HCT116 (cell line): ENCODE measurements around the gene CELF4. TPM values are rescaled to one million over a fixed set of nuclear protein-coding genes. Genes with fewer than 3 reads are reported as not detected.
A peak's percentile ranks its signal among the peaks of the same experiment; 100 is the strongest.

Source experiments
- ATAC-seq: fragments of 200-7000 bp; cut with Tn5 transposase; 2 replicates; pipeline ENCODE4 v1.9.1; 2020; ENCODE audit warnings: mild to moderate bottlenecking, moderate library complexity
- BruUV-seq: library from RNA; stranded (reverse); fragments of 400-500 nt; replicated peaks from 2 replicates; lab custom pipeline; 2021; lab: Mats Ljungman, UMichigan
- CTCF ChIA-PET: fragments of 300-600 bp; sonication (Branson Sonifier 250); formaldehyde crosslinking; loops from one replicate; lab custom pipeline; 2021; ENCODE audit warnings: antibody characterized with exemption; lab: Charles Lee
- POLR2A ChIA-PET: fragments of 300-600, 350-600 bp; sonication (Branson Sonifier 250); formaldehyde crosslinking; loops from one replicate; lab custom pipeline; 2021; ENCODE audit warnings: antibody characterized with exemption; lab: Charles Lee
- RAD21 ChIA-PET, 2 experiments: fragments of 300-600 bp; sonication (Branson Sonifier 250); formaldehyde crosslinking; loops; one replicate each; lab custom pipeline; 2023; ENCODE audit warnings: low total read pairs in 2 of 2; ENCODE audit not compliant: uncharacterized antibody in 2 of 2, unreplicated experiment in 2 of 2, low non-redundant PET in 1 of 2; lab: Charles Lee
- DNase-seq: peaks from one replicate; pipeline ENCODE4 v3.0.0-alpha.2; 2010; ENCODE audit warnings: low read depth, low spot score
- H2AFZ ChIP-seq: fragments of 200-600 bp; shearing (Covaris generic), sonication (generic); 2 replicates; pipeline ENCODE4 v1.6.1; 2017; ENCODE audit warnings: low read depth, mixed run types, mixed read lengths, antibody characterized with exemption, low read length; ENCODE audit not compliant: poor library complexity, severe bottlenecking
- H3K27ac ChIP-seq: 2 replicates; pipeline ENCODE4 v1.5.1; 2012; ENCODE audit warnings: low read depth, low read length
- H3K27me3 ChIP-seq: fragments of 200-600 bp; sonication (generic); 2 replicates; pipeline ENCODE4 v1.6.1; 2016; ENCODE audit warnings: mixed run types, low read length, mixed read lengths; ENCODE audit not compliant: insufficient read depth
- H3K36me3 ChIP-seq, 2 experiments: fragments of 200-500 bp in 1 of 2; fragments of 200-600 bp in 1 of 2; sonication (Bioruptor generic) in 1 of 2; sonication (generic) in 1 of 2; 2 replicates each; pipeline versions ENCODE4 v1.5.1 to v1.6.1; 2014 to 2016; ENCODE audit warnings: low read length in 2 of 2, inconsistent platforms in 1 of 2, mixed read lengths in 1 of 2, mixed run types in 1 of 2; ENCODE audit not compliant: insufficient read depth in 2 of 2, control insufficient read depth in 1 of 2
- H3K4me1 ChIP-seq, 2 experiments: fragments of 200-600 bp in 1 of 2; sonication (generic) in 1 of 2; 2 replicates each; pipeline versions ENCODE4 v1.5.1 to v1.6.1; 2012 to 2017; ENCODE audit warnings: low read length in 2 of 2, inconsistent platforms in 1 of 2, mild to moderate bottlenecking in 1 of 2, mixed read lengths in 1 of 2, mixed run types in 1 of 2, moderate library complexity in 1 of 2; ENCODE audit not compliant: insufficient read depth in 2 of 2, control insufficient read depth in 1 of 2
- H3K4me2 ChIP-seq: fragments of 200-600 bp; sonication (generic); 2 replicates; pipeline ENCODE4 v1.6.1; 2017; ENCODE audit warnings: mixed run types, low read length, mixed read lengths
- H3K4me3 ChIP-seq, 2 experiments: fragments of 200-600 bp in 1 of 2; sonication (generic) in 1 of 2; replicated peaks in 1 of 2; 2 replicates each; pipeline ENCODE4 v1.5.1; 2011 to 2016; ENCODE audit warnings: low read length in 2 of 2, control low read depth in 1 of 2, low read depth in 1 of 2, mild to moderate bottlenecking in 1 of 2, mixed read lengths in 1 of 2, mixed run types in 1 of 2
- H3K79me2 ChIP-seq: fragments of 200-600 bp; sonication (generic); 2 replicates; pipeline ENCODE4 v1.6.1; 2017; ENCODE audit warnings: mild to moderate bottlenecking, mixed run types, low read length, moderate library complexity, mixed read lengths; ENCODE audit not compliant: insufficient read depth
- H3K9ac ChIP-seq: fragments of 200-600 bp; sonication (generic); 2 replicates; pipeline ENCODE4 v1.6.1; 2016; ENCODE audit warnings: low read length, mixed read lengths
- H3K9me2 ChIP-seq: fragments of 200-600 bp; sonication (generic), shearing (Covaris generic); 2 replicates; pipeline ENCODE4 v1.6.1; 2017; ENCODE audit warnings: mixed run types, mild to moderate bottlenecking, moderate library complexity; ENCODE audit not compliant: insufficient read depth
- H3K9me3 ChIP-seq, 2 experiments: fragments of 200-500 bp in 1 of 2; fragments of 200-600 bp in 1 of 2; sonication (Bioruptor generic) in 1 of 2; sonication (generic) in 1 of 2; 2 replicates each; pipeline ENCODE4 v1.6.1; 2014 to 2017; ENCODE audit warnings: low read length in 2 of 2, mixed read lengths in 2 of 2, inconsistent platforms in 1 of 2, low read depth in 1 of 2, mild to moderate bottlenecking in 1 of 2, mixed run types in 1 of 2, moderate library complexity in 1 of 2; ENCODE audit not compliant: control insufficient read depth in 1 of 2, insufficient read depth in 1 of 2
- H4K20me1 ChIP-seq: fragments of 200-600 bp; sonication (generic), shearing (Covaris generic); 2 replicates; pipeline ENCODE4 v1.6.1; 2017; ENCODE audit warnings: mixed run types, mild to moderate bottlenecking, moderate library complexity; ENCODE audit not compliant: insufficient read depth
- EGR1 ChIP-seq: IDR thresholded peaks from 2 replicates; pipeline ENCODE4 v1.6.1; 2012; ENCODE audit warnings: low read depth
- ELF1 ChIP-seq: IDR thresholded peaks from 2 replicates; pipeline ENCODE4 v1.6.1; 2012; ENCODE audit warnings: low read depth, borderline replicate concordance
- EZH2phosphoT487 ChIP-seq: fragments of 200-600 bp; IDR thresholded peaks from 2 replicates; pipeline ENCODE4 v1.6.1; 2018; ENCODE audit warnings: antibody characterized with exemption, borderline replicate concordance
- POLR2AphosphoS5 ChIP-seq: IDR thresholded peaks from 2 replicates; pipeline ENCODE4 v1.6.1; 2011; ENCODE audit warnings: mild to moderate bottlenecking, low read depth, low read length, moderate library complexity
- RAD21 ChIP-seq: IDR thresholded peaks from 2 replicates; pipeline ENCODE4 v1.6.1; 2012; ENCODE audit warnings: low read depth, mild to moderate bottlenecking
- SP1 ChIP-seq: IDR thresholded peaks from 2 replicates; pipeline ENCODE4 v1.6.1; 2012; ENCODE audit warnings: low read depth
- SRF ChIP-seq: IDR thresholded peaks from 2 replicates; pipeline ENCODE4 v1.6.1; 2012; ENCODE audit warnings: low read depth
- TCF7L2 ChIP-seq: IDR thresholded peaks from 2 replicates; pipeline ENCODE4 v1.7.0; 2011; ENCODE audit warnings: borderline replicate concordance, inconsistent platforms; ENCODE audit not compliant: insufficient read depth, insufficient read length; ENCODE audit errors: extremely low read depth
- ZFX ChIP-seq: fragments of 450-650 bp; IDR thresholded peaks from 2 replicates; pipeline ENCODE4 v1.6.1; 2017
- ZNF274 ChIP-seq: fragments of 200-500 bp; sonication (Bioruptor generic); IDR thresholded peaks from 2 replicates; pipeline ENCODE4 v1.6.1; 2014; ENCODE audit warnings: mild to moderate bottlenecking, low read depth, low read length, inconsistent platforms
- intact Hi-C: fragments of 100-400 bp; cut with micrococcal nuclease; formaldehyde crosslinking; loops from 2 replicates; pipeline ENCODE4 v1.10.0; 2022
- total RNA-seq: library from RNA; stranded (reverse); gene quantifications from one replicate; pipeline ENCODE4 v1.2.1, GENCODE V29; 2021; ENCODE audit not compliant: unreplicated experiment
- TF ChIP-seq, protein P1 (sequence below), 3 experiments: fragments of 200-600 bp in 1 of 3; sonication (generic) in 1 of 3; IDR thresholded peaks in 2 of 3; conservative IDR thresholded peaks in 1 of 3; 2 replicates each; pipeline ENCODE4 v1.5.1; 2012 to 2017; ENCODE audit warnings: low read depth in 2 of 3, low read length in 2 of 3, antibody characterized with exemption in 1 of 3, borderline replicate concordance in 1 of 3, control low read depth in 1 of 3, mild to moderate bottlenecking in 1 of 3, mixed read lengths in 1 of 3, mixed run types in 1 of 3, moderate library complexity in 1 of 3; ENCODE audit not compliant: insufficient read depth in 1 of 3
- TF ChIP-seq, protein P2 (sequence below): IDR thresholded peaks from 2 replicates; pipeline ENCODE4 v1.6.1; 2012
- TF ChIP-seq, protein P3 (sequence below): IDR thresholded peaks from 2 replicates; pipeline ENCODE4 v1.6.1; 2012; ENCODE audit warnings: low read depth

The CELF4 gene
- total RNA-seq, 1 experiment from 2014 or later = not detected

DNA sequence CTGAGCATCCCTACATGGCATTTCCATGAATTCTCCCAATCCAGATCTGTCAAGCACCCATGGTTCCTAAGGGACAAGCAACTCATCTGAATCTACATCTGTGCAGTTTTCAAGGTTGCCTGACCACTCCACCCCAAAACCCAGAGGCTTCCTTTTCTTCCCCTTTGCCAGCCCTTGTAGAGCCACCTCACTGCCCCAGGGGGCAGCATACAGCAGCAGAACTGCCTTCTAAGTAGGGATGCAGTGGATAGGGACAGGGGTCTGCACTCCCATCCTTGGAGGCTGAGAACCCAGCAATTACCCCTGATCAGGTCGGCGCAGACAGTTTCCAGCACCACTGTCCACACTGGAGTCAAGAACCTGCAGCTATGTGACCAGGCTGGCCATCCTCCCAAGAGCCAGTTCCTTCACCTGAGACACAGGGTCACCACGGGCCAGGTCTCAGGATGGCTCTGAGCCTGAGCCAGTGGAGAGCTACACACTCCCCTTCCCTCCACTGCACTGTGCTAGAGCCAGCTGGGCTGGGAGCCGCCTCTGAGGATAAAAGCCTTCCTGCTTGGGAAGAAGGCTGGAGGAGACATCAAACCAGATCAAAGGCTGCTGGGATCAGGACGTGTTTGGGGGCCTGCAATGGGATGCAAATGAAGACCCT lies 283.1 kb downstream of the CELF4 start:
- RAD21 ChIA-PET = no interaction called here
- no peaks in the 10 kb centered on the region for H3K9me2 ChIP-seq
- intact Hi-C loops = no loop called here
- no peak overlapping the region for H3K4me3 ChIP-seq
- H3K9ac ChIP-seq = no peak overlapping the region
- no peaks in the 10 kb centered on the region for H3K79me2 ChIP-seq
- peak; percentile 82 for ATAC-seq
- DNase-seq = no peak
- no peaks in the 10 kb centered on the region for H4K20me1 ChIP-seq
- H3K27me3 ChIP-seq = peaks cover 36% of the 10 kb centered on the region
- H2AFZ ChIP-seq = no peak overlapping the region
- no peak overlapping the region for H3K27ac ChIP-seq
- H3K4me2 ChIP-seq = no peak overlapping the region
- POLR2A ChIA-PET = no interaction called here
- H3K36me3 ChIP-seq = no peaks in the 10 kb centered on the region
- no peaks in the 10 kb centered on the region for H3K4me1 ChIP-seq
- CTCF ChIA-PET = no interaction called here
- H3K9me3 ChIP-seq = no peaks in the 10 kb centered on the region
- BruUV-seq = no TSS peak
- peak; percentile 36 for TF ChIP-seq RAD21
- TF ChIP-seq ZFX = no peak
- TF ChIP-seq, protein P1, sequence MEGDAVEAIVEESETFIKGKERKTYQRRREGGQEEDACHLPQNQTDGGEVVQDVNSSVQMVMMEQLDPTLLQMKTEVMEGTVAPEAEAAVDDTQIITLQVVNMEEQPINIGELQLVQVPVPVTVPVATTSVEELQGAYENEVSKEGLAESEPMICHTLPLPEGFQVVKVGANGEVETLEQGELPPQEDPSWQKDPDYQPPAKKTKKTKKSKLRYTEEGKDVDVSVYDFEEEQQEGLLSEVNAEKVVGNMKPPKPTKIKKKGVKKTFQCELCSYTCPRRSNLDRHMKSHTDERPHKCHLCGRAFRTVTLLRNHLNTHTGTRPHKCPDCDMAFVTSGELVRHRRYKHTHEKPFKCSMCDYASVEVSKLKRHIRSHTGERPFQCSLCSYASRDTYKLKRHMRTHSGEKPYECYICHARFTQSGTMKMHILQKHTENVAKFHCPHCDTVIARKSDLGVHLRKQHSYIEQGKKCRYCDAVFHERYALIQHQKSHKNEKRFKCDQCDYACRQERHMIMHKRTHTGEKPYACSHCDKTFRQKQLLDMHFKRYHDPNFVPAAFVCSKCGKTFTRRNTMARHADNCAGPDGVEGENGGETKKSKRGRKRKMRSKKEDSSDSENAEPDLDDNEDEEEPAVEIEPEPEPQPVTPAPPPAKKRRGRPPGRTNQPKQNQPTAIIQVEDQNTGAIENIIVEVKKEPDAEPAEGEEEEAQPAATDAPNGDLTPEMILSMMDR (IDR thresholded peaks at IDR 0.05 in 2 of 3, conservative IDR thresholded peaks at IDR 0.05 in 1 of 3; ENCODE audit: borderline replicate concordance in 1 of 3, insufficient read depth in 1 of 3, low read depth in 2 of 3, low read length in 2 of 3) = peak; percentile 4 to 77 (median 70); a peak in 4 of 6 replicates

DNA sequence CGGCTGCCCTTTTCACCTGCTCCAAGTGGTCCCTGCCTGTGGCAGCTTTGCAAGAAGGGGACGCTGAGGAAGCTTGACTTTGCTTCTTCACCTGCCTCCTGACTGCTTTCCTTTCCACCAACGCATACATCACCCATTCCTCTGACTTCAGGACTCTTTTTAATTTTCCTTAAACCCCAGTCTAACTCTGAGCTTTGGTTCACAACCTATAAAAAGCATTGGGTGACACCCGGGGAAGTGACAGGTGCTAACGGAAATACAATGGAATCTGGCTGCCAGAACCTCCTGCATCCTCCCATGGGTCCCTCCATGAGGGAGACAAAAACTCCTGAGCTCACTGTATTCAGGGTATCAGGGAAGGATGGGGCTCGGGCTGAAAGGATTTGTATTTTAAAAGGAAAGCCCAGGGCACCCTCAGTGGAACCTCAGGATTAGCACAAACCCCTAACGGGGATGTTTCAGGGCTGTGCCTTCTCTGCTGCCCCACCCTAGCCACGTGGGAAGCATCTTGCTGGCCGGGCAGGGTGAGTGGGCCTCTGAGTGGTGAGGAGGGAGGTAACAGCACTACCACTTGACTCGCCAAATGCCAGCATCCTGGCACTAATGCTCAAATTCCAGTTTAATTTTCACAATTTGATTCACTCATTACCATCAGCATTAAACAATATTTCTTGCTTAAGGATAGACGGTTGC lies 284.8 kb downstream of the CELF4 start:
- ChIA-PET RAD21 (no interaction called here), POLR2A (no interaction called here), CTCF (no interaction called here)
- Histone ChIP-seq H3K4me1 (no peaks in the 10 kb centered on the region), H3K9me3 (no peaks in the 10 kb centered on the region), H3K79me2 (no peaks in the 10 kb centered on the region), H3K27me3 (peaks cover 39% of the 10 kb centered on the region), H3K27ac (no peak overlapping the region), H3K9ac (no peak overlapping the region), H3K9me2 (no peaks in the 10 kb centered on the region), H3K36me3 (no peaks in the 10 kb centered on the region), H2AFZ (no peak overlapping the region), H3K4me3 (no peak overlapping the region), H3K4me2 (no peak overlapping the region), H4K20me1 (no peaks in the 10 kb centered on the region)
- DNase-seq (no peak), ATAC-seq (no peak)
- intact Hi-C loops = no loop called here
- no TSS peak for BruUV-seq
- TF ChIP-seq EGR1 = no peak
- no peak for TF ChIP-seq TCF7L2
- TF ChIP-seq, protein P2, sequence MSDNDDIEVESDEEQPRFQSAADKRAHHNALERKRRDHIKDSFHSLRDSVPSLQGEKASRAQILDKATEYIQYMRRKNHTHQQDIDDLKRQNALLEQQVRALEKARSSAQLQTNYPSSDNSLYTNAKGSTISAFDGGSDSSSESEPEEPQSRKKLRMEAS = no peak
- no peak for TF ChIP-seq POLR2AphosphoS5
- TF ChIP-seq ZNF274 = no peak
- no peak for TF ChIP-seq ELF1
- TF ChIP-seq SP1 = no peak
- no peak for TF ChIP-seq SRF
- TF ChIP-seq, protein P3, sequence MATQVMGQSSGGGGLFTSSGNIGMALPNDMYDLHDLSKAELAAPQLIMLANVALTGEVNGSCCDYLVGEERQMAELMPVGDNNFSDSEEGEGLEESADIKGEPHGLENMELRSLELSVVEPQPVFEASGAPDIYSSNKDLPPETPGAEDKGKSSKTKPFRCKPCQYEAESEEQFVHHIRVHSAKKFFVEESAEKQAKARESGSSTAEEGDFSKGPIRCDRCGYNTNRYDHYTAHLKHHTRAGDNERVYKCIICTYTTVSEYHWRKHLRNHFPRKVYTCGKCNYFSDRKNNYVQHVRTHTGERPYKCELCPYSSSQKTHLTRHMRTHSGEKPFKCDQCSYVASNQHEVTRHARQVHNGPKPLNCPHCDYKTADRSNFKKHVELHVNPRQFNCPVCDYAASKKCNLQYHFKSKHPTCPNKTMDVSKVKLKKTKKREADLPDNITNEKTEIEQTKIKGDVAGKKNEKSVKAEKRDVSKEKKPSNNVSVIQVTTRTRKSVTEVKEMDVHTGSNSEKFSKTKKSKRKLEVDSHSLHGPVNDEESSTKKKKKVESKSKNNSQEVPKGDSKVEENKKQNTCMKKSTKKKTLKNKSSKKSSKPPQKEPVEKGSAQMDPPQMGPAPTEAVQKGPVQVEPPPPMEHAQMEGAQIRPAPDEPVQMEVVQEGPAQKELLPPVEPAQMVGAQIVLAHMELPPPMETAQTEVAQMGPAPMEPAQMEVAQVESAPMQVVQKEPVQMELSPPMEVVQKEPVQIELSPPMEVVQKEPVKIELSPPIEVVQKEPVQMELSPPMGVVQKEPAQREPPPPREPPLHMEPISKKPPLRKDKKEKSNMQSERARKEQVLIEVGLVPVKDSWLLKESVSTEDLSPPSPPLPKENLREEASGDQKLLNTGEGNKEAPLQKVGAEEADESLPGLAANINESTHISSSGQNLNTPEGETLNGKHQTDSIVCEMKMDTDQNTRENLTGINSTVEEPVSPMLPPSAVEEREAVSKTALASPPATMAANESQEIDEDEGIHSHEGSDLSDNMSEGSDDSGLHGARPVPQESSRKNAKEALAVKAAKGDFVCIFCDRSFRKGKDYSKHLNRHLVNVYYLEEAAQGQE = no peak
- TF ChIP-seq EZH2phosphoT487 = no peak
